IPS-18c (cell line): ENCODE data around the gene TMX3.

ENCODE experiments used
- H3K4me3 ChIP-seq: 2 replicates; pipeline ENCODE4 v1.7.0; 2013; ENCODE audit warnings: low read depth, mild to moderate bottlenecking, low read length, moderate library complexity; ENCODE audit not compliant: insufficient read depth
- H3K9me3 ChIP-seq: one replicate; pipeline ENCODE4 v1.6.1; 2013; ENCODE audit warnings: mild to moderate bottlenecking, low read length, moderate library complexity; ENCODE audit not compliant: control insufficient read depth, insufficient read depth

Gene TMX3

DNA sequence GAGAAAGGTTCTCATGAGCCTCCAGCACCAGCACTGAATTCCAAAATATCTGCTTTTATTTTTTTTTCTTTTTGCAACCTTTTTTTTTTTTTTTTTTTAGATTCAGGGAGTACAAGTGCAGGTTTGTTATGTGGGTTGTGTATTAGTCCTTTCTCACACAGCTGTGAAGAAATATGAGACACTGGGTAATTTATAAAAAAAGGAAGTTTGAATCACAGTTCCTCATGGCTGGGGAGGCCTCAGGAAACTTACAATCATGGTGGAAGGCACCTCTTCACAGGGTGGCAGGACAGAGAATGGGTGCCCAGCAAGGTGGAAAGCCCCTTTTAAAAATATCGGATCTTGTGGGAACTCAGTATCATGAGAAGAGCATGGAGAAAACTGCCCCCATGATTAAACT is 7.9 kb upstream of the TMX3 start:
- no peak overlapping the region for H3K4me3 ChIP-seq
- peaks cover 2% of the 10 kb centered on the region for H3K9me3 ChIP-seq

GRCh38 chr18:68721681-68722583 is 7.0 kb upstream of the TMX3 start:
- Histone ChIP-seq H3K4me3 (no peak overlapping the region), H3K9me3 (peaks cover 2% of the 10 kb centered on the region)

GRCh38 chr18:68714366-68714711 is 569 bp downstream of the TMX3 start:
- Histone ChIP-seq H3K9me3 (no peaks in the 10 kb centered on the region), H3K4me3 (peak overlapping the region; percentile 91)

GRCh38 chr18:68713796-68714195 is 1.1 kb downstream of the TMX3 start:
- peak overlapping the region; percentile 91 for H3K4me3 ChIP-seq
- H3K9me3 ChIP-seq = no peaks in the 10 kb centered on the region

DNA sequence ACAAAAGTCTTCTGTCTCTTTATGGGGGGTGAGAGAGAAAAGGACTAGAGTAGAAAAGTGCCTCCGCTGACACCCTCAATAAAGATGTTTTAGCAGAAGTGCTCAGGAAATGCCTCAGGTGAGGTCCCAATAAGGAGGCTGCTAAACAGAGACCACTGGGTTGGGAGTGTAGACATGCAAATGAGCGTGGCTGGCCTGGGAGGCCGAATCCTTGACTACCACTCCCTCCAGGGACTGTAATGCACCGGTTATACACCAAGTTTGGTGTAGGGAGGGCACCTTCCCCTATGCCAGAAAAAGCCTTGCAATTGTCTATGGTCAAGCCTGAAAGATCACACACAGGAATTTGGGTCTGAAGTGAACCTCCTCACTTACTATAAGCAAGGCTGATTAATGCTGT is 1.8 kb downstream of the TMX3 start:
- H3K9me3 ChIP-seq = no peaks in the 10 kb centered on the region
- H3K4me3 ChIP-seq = no peak overlapping the region

DNA sequence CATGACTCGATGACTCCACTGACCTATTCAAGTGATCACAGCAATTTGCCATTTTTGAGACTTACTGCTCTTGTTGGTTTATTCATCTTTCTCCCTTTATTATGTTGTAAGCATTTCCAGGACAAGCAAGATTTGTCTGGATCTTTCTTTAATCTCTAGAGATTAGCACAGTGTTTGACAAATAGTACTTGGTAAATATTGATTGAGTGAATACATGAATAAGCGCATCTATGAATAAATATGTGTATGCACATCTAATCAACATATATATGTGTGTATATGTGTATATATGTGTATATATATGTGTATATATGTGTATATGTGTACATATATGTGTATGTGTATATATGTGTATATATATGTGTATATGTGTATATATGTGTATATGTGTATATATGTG is 7.3 kb downstream of the TMX3 start:
- Histone ChIP-seq H3K4me3 (no peak overlapping the region), H3K9me3 (no peaks in the 10 kb centered on the region)

DNA sequence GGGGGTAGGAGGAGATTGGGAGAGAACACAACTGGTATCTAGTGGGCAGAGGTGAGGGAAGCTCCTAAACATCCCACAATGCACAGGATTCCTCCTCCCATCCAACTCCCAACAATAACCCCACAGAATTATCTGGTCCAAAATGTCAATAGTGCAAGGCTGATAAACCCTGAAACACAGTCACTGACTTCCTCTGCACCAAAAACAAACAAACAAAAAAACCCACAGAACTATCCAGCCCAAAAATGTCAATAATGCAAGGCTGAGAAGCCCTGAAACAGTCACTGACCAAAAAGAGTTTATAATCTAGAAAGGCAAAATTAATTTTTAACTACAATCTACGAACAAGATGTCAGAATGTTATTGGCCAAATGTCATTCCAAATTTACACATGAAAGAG is 9.8 kb downstream of the TMX3 start:
- no peaks in the 10 kb centered on the region for H3K9me3 ChIP-seq
- H3K4me3 ChIP-seq = no peak overlapping the region

- Histone ChIP-seq H3K9me3 (no peaks in the 10 kb centered on the region), H3K4me3 (no peak overlapping the region)
Measured at GRCh38 chr18:68703326-68703725, 11.6 kb downstream of the TMX3 start.

DNA sequence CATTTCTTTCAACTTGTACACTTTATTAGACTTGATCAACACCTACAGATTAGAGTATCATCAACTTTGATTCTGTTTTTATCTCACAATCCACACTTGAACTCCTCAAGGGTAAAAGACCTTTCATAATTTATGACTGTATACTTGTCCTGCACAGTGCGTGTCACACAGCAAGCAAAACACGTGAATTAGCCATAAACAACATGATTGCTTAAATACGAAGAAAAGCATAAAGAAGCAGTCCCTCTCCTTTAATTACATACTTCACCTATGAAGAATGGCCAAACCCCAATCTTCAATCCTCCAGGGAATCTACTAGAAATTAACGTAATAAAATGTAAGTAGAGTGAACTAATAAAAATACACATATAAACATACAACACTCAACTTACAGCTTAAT is 13.6 kb downstream of the TMX3 start:
- Histone ChIP-seq H3K4me3 (no peak overlapping the region), H3K9me3 (no peaks in the 10 kb centered on the region)

GRCh38 chr18:68699043-68699442 is 15.9 kb downstream of the TMX3 start:
- no peak overlapping the region for H3K4me3 ChIP-seq
- no peaks in the 10 kb centered on the region for H3K9me3 ChIP-seq

- no peaks in the 10 kb centered on the region for H3K9me3 ChIP-seq
Measured at GRCh38 chr18:68696937-68697336, 18.0 kb downstream of the TMX3 start.

DNA sequence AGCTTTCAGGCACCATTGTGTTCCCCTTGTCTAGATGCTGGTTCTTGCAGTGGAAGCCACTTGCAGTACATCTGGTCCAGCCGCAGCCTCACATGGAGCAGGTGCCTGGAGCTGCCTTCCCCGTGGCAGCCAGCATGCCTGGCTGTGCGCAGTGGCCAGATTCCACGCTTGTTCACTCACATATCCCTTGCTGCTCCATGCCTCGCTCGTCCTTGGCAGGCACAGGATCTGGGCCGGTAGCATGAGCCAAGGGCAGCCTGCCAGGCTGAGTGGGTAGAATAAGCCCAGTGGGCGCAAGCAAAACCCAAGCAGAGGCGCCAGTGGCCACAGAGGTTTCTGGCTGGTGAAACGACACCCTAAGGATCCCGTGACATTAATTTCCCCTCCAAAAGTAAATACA is 20.6 kb downstream of the TMX3 start:
- H3K9me3 ChIP-seq = no peaks in the 10 kb centered on the region
- H3K4me3 ChIP-seq = no peak overlapping the region

More at GRCh38 chr18:68696937-68697336, 18.0 kb downstream of the TMX3 start:
- H3K4me3 ChIP-seq = no peak overlapping the region

GRCh38 chr18:68693091-68693815 is 21.7 kb downstream of the TMX3 start:
- H3K4me3 ChIP-seq = no peak overlapping the region
- H3K9me3 ChIP-seq = no peaks in the 10 kb centered on the region

DNA sequence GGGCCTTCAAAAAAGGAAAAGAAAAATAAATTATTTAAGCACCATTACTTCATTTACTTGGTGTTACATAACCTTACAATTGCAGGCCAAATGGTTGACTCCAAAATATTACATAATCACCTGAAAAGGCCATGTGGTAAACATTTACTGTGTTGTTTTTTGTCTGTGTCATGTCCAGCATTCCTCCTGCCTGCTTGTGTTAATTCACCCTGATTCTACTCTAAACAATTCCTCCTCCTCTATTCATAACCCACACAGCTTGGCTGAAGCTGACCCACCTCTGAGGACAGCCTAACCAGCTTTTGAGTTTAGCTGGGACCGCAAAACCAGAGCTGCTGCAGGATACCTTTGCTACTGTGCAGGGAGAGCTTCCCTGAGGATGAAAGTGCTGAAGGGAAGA is 35.4 kb downstream of the TMX3 start:
- Histone ChIP-seq H3K4me3 (no peak overlapping the region), H3K9me3 (no peaks in the 10 kb centered on the region)

GRCh38 chr18:68676913-68677312 is 38.0 kb downstream of the TMX3 start:
- H3K9me3 ChIP-seq = no peaks in the 10 kb centered on the region
- no peak overlapping the region for H3K4me3 ChIP-seq

DNA sequence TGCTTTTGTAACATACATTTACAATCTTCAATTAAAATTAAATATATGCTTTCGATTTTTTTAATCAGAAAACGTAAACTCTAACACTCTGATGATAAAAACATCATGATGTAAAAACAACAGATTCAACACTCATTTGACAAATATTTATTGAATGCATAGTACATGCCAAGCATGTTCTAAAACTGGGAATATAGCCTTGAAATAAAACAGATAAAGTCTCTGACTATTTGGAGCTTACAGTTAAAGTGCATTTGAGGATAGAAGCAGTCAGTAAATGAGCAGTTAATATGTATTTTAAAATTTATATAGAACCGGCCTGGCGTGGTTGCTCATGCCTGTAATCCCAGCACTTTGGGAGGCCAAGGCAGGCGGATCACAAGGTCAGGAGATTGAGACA is 47.8 kb downstream of the TMX3 start:
- H3K9me3 ChIP-seq = no peaks in the 10 kb centered on the region
- H3K4me3 ChIP-seq = no peak overlapping the region

- H3K4me3 ChIP-seq = no peak overlapping the region
- H3K9me3 ChIP-seq = no peaks in the 10 kb centered on the region
Measured at GRCh38 chr18:68666381-68666780, 48.5 kb downstream of the TMX3 start.

DNA sequence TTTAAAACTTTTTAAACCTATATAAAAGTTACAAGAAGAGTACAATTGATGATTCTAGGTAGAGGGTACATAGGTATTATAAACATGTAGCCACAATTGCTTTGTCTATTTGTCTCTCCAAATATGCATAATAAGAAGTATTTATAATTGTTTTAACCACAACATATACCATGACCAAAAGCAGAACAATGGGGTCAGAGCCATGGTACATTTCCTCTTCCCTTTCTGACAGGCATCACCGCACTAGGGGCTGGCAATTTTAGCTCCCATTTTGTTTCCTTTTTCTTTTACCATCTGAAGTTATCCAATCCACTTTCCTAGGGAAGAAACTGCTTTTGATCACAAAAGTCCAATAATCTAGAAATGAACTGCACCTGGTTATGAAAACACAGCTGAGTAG is 49.3 kb downstream of the TMX3 start:
- Histone ChIP-seq H3K4me3 (no peak overlapping the region), H3K9me3 (no peaks in the 10 kb centered on the region)
